Thyroid gland (tissue), 4 donors: Measurements from ENCODE around the gene TRPC5OS.

Source experiments
- POLR2A ChIP-seq, 2 donors: fragments of 450-650 bp; IDR thresholded peaks; one replicate each; pipeline ENCODE4 v1.6.1; 2017; ENCODE audit warnings: antibody characterized with exemption in 2 of 2, mild to moderate bottlenecking in 2 of 2, moderate library complexity in 1 of 2
- TF ChIP-seq, protein P1 (sequence below), 6 experiments: fragments of 200-600 bp in 3 of 6; fragments of 450-650 bp in 3 of 6; sonication (generic) in 3 of 6; IDR thresholded peaks; one replicate each; pipeline ENCODE4 v1.5.1; 2016 to 2019; ENCODE audit warnings: antibody characterized with exemption in 6 of 6, mild to moderate bottlenecking in 2 of 6, inconsistent platforms in 1 of 6, moderate library complexity in 1 of 6

DNA sequence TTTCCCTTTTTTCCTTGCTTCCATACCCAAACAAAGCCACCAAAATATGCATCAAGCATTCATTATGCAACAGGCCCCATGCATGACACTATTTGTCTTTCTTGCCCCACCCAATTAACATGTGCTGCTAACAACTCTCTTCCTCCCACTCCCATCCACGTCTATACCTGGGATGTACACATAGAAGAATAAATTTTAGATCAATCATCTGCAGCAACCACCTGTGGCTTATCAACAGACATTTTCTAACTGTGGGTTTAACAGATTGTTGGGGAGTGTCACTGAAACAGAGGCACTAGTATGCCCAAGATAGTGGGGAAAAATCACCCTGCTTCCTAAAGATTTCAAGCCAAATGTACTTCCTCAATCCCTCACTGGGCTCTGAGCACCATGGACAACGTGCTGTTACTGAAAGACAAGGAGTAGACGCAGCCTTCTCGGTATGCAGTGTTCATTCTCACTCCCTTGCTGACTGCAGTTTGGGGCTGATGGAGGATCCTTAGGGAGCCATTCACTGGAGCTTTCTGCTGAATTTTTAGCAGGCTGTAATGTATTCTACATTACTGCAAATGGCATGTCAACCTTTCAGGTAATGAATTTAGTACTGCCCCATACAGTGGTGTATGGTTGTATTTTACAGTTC, 28.4 kb upstream of the TRPC5OS start:
- TF ChIP-seq, protein P1, sequence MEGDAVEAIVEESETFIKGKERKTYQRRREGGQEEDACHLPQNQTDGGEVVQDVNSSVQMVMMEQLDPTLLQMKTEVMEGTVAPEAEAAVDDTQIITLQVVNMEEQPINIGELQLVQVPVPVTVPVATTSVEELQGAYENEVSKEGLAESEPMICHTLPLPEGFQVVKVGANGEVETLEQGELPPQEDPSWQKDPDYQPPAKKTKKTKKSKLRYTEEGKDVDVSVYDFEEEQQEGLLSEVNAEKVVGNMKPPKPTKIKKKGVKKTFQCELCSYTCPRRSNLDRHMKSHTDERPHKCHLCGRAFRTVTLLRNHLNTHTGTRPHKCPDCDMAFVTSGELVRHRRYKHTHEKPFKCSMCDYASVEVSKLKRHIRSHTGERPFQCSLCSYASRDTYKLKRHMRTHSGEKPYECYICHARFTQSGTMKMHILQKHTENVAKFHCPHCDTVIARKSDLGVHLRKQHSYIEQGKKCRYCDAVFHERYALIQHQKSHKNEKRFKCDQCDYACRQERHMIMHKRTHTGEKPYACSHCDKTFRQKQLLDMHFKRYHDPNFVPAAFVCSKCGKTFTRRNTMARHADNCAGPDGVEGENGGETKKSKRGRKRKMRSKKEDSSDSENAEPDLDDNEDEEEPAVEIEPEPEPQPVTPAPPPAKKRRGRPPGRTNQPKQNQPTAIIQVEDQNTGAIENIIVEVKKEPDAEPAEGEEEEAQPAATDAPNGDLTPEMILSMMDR (IDR thresholded peaks at IDR 0.05): no peak
- TF ChIP-seq POLR2A (IDR thresholded peaks at IDR 0.05): no peak
